Measurements from ENCODE around the gene KRT86.

Gene KRT86

GRCh38 chr12:52317468-52318052 is 43.1 kb downstream of the KRT86 start:
- no peak for DNase-seq

GRCh38 chr12:52318241-52318990 is 44.0 kb downstream of the KRT86 start:
- DNase-seq, result no peak

GRCh38 chr12:52319097-52319496 is 44.7 kb downstream of the KRT86 start:
- DNase-seq, result no peak

- DNase-seq, result no peak
These were observed 46.4 kb downstream of the KRT86 start, which contains the start of gene KRT83 for GRCh38 chr12:52320784-52321400. Gene KRT83 (minus strand): TSS chr12:52321398. CDS start chr12:52321335, 63 bp downstream.

- no peak for DNase-seq
These were observed 47.0 kb downstream of the KRT86 start for GRCh38 chr12:52321418-52321817.

- DNase-seq, result no peak
These were observed 47.6 kb downstream of the KRT86 start for GRCh38 chr12:52322069-52322468.

GRCh38 chr12:52323001-52323400 is 48.6 kb downstream of the KRT86 start:
- DNase-seq, result no peak

GRCh38 chr12:52323416-52324152 is 49.1 kb downstream of the KRT86 start:
- DNase-seq, result no peak

- DNase-seq, result no peak
These were observed 49.7 kb downstream of the KRT86 start for GRCh38 chr12:52324153-52324444.

- DNase-seq, result peak; percentile 59
These were observed 52.8 kb downstream of the KRT86 start for GRCh38 chr12:52327052-52327829.

- no peak for DNase-seq
These were observed 53.5 kb downstream of the KRT86 start for GRCh38 chr12:52327830-52328500.

- DNase-seq, result no peak
These were observed 56.6 kb downstream of the KRT86 start for GRCh38 chr12:52331039-52331438.

GRCh38 chr12:52331833-52332232 is 57.4 kb downstream of the KRT86 start:
- DNase-seq, result no peak

GRCh38 chr12:52332381-52332780 is 57.9 kb downstream of the KRT86 start:
- DNase-seq, result no peak

GRCh38 chr12:52333321-52333720 is 58.9 kb downstream of the KRT86 start:
- DNase-seq, result no peak

GRCh38 chr12:52334185-52334584 is 59.7 kb downstream of the KRT86 start:
- no peak for DNase-seq

- no peak for DNase-seq
These were observed 61.3 kb downstream of the KRT86 start for GRCh38 chr12:52335598-52336262.

GRCh38 chr12:52336641-52337040 is 62.2 kb downstream of the KRT86 start:
- DNase-seq, result no peak

GRCh38 chr12:52337054-52337453 is 62.6 kb downstream of the KRT86 start:
- no peak for DNase-seq

GRCh38 chr12:52338241-52338960 is 64.0 kb downstream of the KRT86 start:
- no peak for DNase-seq

- no peak for DNase-seq
These were observed 66.7 kb downstream of the KRT86 start for GRCh38 chr12:52341066-52341580.

Data from activated CD4-positive, CD25-positive, alpha-beta regulatory T cell treated with anti-CD3 and anti-CD28 coated beads, Interleukin-2, amount 50 U/mL, for 72 hours (primary cell).